Measurements from ENCODE around the gene PITHD1.
"Not testable (repeated sequence)": the region's sequence is repeated elsewhere in the genome, so short reads cannot be mapped to it uniquely, and the experiment has no call there.

Gene PITHD1

GRCh38 chr1:23825762-23826522 is 47.7 kb downstream of the PITHD1 start:
- no peak for DNase-seq (ENCODE audit: low read depth in 2 of 2)

DNA sequence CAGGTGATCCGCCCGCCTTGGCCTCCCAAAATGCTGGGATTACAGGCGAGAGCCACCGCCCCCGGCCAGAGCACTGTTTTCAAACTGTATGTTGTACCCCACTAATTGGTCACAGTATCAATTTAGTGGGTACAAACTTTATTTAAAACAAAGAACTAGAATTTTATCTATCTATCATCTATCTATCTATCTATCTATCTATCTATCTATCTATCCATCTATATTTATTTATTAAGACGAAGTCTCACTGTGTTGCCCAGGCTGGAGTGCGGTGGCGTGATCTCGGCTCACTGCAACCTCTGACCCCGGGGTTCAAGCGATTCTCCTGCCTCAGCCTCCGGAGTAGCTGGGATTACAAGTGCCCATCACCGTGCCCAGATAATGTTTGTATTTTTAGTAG is 48.4 kb downstream of the PITHD1 start:
- not testable (repeated sequence) for DNase-seq (ENCODE audit: low read depth in 2 of 2)

DNA sequence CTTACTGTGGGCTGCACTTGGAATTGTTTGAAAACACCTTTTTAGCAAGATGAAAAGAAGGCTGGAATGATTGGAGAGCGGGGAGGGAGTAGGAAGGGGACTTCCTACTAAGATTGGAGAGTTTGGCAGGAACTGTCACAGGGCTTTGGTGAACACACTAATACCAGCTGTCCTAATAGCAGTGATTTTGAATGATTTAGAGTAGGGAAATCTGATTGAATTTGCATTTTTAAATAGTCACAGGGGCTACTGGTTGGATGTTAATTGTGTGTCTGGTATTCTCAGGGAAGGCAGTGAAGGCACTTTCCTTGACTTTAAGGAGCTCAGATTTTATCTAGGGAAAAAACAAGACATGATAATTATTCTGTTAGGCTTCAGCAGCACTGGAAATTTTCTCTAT is 49.5 kb downstream of the PITHD1 start:
- no peak for DNase-seq (ENCODE audit: low read depth in 2 of 2)

DNA sequence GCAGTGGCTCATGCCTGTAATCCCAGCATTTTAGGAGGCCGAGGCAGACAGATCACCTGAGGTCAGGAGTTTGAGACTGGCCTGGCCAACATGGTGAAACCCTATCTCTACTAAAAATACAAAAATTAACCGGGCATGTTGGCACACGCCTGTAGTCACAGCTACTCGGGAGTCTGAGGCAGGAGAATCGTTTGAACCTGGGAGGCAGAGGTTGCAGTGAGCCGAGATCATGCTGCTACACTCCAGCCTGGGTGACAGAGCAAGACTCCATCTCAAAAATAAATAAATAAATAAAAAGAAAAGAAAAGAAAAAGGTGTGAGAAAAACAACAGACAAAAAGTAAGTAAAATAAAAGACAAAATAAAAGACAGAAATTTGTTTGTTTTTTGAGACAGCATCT is 55.9 kb downstream of the PITHD1 start:
- not testable (repeated sequence) for DNase-seq (ENCODE audit: low read depth in 2 of 2)

- DNase-seq (ENCODE audit: low read depth in 2 of 2): no peak
Observed at GRCh38 chr1:23836037-23836436, 57.8 kb downstream of the PITHD1 start.
